Fibroblast of villous mesenchyme (primary cell): ENCODE results near the gene MECP2. TPM values are rescaled to one million over a fixed set of nuclear protein-coding genes. Genes with fewer than 3 reads are reported as not detected.
A peak's percentile ranks its signal among the peaks of the same experiment; 100 is the strongest.
"Not testable (repeated sequence)": the region's sequence is repeated elsewhere in the genome, so short reads cannot be mapped to it uniquely, and the experiment has no call there.

Source experiments
- DNase-seq: peaks from one replicate; pipeline ENCODE4 v3.0.0-alpha.2; 2010; ENCODE audit warnings: low read depth
- H3K4me3 ChIP-seq: 2 replicates; pipeline ENCODE4 v1.5.1; 2011; ENCODE audit warnings: low read depth, mild to moderate bottlenecking, low read length
- small RNA-seq: library from RNA; depleted of rRNA; stranded (forward); fragments of <200 nt; gene quantifications from one replicate; pipeline ENCODE3, GENCODE V24; 2012
- total RNA-seq: library from RNA; depleted of rRNA; stranded (reverse); fragments of >200 nt; gene quantifications from 2 replicates; pipeline ENCODE4 v1.2.3, GENCODE V29; 2012
- TF ChIP-seq, protein P1 (sequence below): IDR thresholded peaks from 2 replicates; pipeline ENCODE4 v1.5.1; 2012; ENCODE audit warnings: low read depth, mild to moderate bottlenecking, low read length; ENCODE audit not compliant: insufficient read depth

Gene MECP2
- total RNA-seq, 1 donor, result 28.5 TPM

DNA sequence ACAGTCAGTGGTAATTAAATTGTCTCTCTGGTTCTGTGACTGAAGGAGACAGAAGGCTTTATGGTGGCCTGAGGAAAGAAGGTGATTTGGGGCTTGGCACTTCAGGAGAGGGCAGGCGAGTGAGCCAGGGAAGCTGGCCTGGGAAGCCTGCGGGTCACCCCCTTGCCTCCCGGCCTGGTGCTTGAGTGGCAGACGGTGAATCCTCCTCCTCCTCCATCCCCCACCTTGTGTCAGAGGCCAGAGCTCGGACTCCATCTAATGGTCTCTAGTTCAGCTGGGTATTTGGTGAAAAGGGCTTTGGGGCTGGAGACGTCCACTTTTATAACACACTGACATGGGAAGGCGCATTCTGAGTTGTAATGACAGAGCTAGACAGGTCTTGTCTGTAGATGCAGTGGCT lies 116.3 kb downstream of the MECP2 start:
- DNase-seq, result no peak
- TF ChIP-seq, protein P1, sequence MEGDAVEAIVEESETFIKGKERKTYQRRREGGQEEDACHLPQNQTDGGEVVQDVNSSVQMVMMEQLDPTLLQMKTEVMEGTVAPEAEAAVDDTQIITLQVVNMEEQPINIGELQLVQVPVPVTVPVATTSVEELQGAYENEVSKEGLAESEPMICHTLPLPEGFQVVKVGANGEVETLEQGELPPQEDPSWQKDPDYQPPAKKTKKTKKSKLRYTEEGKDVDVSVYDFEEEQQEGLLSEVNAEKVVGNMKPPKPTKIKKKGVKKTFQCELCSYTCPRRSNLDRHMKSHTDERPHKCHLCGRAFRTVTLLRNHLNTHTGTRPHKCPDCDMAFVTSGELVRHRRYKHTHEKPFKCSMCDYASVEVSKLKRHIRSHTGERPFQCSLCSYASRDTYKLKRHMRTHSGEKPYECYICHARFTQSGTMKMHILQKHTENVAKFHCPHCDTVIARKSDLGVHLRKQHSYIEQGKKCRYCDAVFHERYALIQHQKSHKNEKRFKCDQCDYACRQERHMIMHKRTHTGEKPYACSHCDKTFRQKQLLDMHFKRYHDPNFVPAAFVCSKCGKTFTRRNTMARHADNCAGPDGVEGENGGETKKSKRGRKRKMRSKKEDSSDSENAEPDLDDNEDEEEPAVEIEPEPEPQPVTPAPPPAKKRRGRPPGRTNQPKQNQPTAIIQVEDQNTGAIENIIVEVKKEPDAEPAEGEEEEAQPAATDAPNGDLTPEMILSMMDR, result no peak
- no peak overlapping the region for H3K4me3 ChIP-seq

DNA sequence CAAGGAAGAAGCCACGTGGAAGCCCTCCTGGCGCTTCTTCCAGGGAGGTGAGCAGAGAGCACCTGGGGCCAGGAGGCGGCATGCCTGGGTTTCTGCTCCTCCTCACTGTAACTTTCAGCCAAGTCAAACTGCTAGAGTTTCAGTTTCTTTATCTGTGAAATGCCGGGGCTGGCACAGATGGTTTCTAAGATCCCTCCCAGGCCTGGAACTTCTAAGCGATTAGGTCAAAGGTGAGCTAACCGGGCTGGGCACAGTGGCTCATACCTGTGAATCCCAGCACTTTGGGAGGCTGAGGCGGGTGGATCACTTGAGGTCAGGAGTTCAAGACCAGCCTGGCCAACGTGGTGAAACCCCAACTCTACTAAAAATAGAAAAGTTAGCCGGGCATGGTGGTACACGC lies 117.1 kb downstream of the MECP2 start:
- not testable (repeated sequence) for DNase-seq, H3K4me3 ChIP-seq

DNA sequence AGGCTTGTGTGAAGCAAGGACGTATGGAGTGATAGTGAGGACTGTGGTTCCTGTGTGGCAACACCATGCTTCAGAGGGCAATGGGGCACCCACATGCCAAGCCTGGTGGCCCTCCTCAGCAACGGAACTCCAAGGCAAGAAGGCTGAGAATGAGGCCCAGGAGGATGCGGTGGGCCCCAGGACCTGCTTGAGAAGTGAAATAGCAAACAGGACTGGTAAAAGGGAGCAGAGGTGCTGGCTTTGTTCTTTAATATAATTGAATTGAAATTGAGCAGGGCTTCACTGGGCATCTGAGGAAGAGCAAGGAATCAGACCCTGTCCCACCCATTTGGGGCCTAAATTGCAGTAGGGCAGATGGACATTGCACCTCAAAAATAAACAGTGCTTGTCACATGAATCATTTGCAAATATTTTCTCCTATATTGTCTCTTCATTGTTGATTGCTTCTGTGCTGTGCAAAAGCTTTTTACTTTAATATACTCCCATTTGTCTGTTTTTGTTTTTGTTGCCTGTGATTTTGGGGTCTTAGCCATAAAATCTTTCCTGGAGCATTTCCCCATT lies 122.7 kb downstream of the MECP2 start:
- TF ChIP-seq, protein P1, result no peak
- no peak overlapping the region for H3K4me3 ChIP-seq
- no peak for DNase-seq

DNA sequence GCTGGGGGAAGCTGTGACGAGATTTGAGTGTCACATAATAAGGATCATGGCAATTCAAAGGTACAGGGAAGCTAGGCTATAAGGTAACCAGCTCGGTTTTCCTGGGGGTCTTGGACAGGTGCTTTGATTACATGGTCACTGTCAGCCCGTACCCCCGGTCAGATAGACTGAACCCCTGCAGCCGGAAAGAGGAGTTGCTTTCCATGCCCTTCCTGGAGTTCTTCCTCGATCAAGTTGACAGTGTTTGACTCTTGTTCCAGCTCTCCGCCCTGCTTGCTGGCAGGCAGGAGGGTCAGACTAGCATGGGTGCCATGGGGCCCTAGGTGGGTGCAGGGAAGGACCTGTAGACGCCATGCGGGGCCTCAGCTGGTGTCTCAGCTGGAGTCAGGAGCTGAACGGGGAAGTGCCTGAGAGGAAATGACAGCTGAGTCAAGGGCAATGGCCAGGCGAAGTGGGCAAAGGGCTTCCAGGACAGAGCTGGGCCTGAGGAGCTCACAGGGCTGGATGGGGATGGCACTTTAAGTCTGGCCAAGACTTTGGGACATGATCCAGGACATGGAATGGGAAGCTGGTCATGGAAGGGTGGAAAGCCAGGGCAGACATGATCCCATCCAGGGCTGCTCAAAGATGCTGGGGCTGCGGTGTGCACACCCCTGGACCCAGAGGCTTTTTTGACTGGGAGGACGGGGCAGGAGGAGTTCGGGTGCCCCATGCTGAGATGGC lies 123.4 kb downstream of the MECP2 start:
- no peak overlapping the region for H3K4me3 ChIP-seq
- TF ChIP-seq, protein P1, result no peak
- DNase-seq, result no peak

DNA sequence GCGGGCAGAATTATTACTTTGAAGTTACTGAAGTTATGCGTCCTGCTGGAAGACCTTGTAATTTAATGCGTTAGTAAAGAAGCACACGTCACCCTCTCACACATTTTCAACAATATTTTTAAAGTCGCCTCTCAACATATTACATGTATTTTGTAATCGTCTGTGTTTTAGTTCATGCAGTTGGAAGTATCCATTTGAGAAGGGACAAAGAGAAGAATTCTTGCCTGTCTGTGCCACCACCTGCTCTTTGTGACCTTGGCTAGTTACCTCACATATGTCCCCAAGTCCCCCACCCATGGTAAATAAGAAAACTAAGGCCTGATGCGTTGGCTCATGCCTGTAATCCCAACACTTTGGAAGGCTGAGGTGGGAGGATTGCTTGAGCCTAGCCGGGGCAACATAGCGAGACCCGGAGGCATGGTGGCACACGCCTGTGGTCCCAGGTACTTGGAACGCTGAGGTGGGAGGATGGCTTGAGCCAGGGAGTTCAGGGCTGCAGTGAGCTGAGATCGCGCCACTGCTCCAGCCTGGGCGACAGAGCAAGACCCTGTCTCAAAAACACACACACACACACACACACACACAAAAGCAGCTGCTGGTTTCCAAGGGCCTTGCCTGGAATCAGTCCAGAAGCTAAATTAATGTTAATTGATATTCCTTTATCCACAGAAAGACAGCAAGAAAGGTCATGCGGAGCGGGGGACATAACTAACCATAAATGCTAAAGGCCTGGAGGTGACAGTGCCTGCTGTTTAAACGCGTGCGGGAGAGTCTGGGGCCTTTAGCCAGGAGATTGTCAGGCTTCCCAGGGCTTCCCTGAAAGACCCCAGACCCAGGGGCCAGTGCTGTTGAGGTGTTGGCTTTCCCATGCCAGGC lies 124.2 kb downstream of the MECP2 start:
- H3K4me3 ChIP-seq, result peak overlapping the region; percentile 63
- TF ChIP-seq, protein P1, result no peak
- DNase-seq, result no peak

DNA sequence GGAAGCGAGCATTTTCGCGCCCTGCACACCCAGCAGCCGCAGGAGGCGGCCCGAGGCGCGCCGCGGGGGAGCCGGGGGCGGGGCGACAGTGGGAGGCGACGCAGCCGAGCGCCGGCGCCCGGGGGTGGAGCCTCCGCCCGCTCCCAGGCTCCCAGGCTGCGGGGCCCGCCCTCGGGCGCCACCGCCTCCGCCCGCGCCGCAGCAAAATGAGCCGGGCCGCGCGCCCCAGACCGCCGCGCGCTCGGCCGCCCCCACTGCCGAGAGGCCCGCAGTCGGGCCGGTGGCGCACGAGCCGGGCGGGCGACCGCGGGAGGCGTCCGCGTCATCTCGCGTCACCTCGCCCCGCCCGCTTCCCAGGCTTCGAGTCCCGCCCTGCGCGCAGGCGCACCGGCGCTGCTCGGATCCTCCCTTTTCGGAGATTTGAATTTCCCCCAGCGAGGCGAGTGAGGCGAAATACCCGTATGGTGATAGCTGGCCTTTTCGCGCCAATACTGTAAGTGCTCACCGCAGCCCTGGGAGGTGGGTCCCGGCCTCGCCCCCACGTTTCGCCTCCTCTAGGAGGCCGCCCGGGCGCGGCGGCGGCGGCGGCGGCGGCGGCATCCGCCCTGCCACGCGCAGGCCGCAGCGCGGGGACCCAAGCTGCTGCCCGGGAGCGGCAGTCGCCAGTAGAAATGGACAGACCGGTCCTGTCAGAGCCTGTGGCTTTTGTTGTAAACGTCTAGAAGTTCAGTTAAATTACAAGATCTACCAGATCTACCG lies 125.0 kb downstream of the MECP2 start, which contains the start of gene TMEM187:
Gene TMEM187 (plus strand): TSS at position 387 of the 759 bp plus-strand sequence. CDS start 9,309 bp downstream, outside the sequence.
- DNase-seq, result peak; percentile 83
- TF ChIP-seq, protein P1, result no peak
- peak within 1 kb of the TSS; percentile 88 for H3K4me3 ChIP-seq

Small RNA genes within 50 kb of the gene (small RNA-seq; reads per million reads assigned to genes)
- gene MIR3202-1, result not detected

Other genes starting within 250 kb of the MECP2 start
- gene L1CAM, start 211.5 kb downstream of the MECP2 start, total RNA-seq, result 16.4 and 54.4 TPM in 2 replicates
- gene AVPR2, start 193.0 kb downstream of the MECP2 start, total RNA-seq, result under 0.01 TPM in 1 of 2 replicates, not detected in the other
- 3.0 and 5.2 TPM in 2 replicates for gene ARHGAP4, start 171.5 kb downstream of the MECP2 start, total RNA-seq
- 59.9 and 62.2 TPM in 2 replicates for gene NAA10, start 162.7 kb downstream of the MECP2 start, total RNA-seq
- gene RENBP, start 153.1 kb downstream of the MECP2 start, total RNA-seq, result 4.3 and 12.6 TPM in 2 replicates
- gene HCFC1, start 125.9 kb downstream of the MECP2 start, total RNA-seq, result 28.1 and 28.3 TPM in 2 replicates
- 5.2 and 7.1 TPM in 2 replicates for gene TMEM187, start 125.0 kb downstream of the MECP2 start, total RNA-seq
- gene IRAK1, start 77.8 kb downstream of the MECP2 start, total RNA-seq, result 62.6 and 102 TPM in 2 replicates
- not detected in 2 replicates for gene OPN1LW, start 46.5 kb upstream of the MECP2 start, total RNA-seq
- gene OPN1MW, start 84.9 kb upstream of the MECP2 start, total RNA-seq, result not detected in 2 replicates
- gene OPN1MW2, start 122.0 kb upstream of the MECP2 start, total RNA-seq, result not detected in 2 replicates
- not detected in 2 replicates for gene OPN1MW3, start 159.9 kb upstream of the MECP2 start, total RNA-seq
- gene TEX28, start 197.4 kb upstream of the MECP2 start, total RNA-seq, result not detected in 2 replicates
- gene TKTL1, start 198.1 kb upstream of the MECP2 start, total RNA-seq, result not detected in 2 replicates